HL-60 (cell line): ENCODE results near the gene C1orf21.

Source experiments
- DNase-seq, 2 experiments: peaks; one replicate each; pipeline ENCODE4 v3.0.0-alpha.2; 2010 to 2020; ENCODE audit warnings: low read depth in 1 of 2, low spot score in 1 of 2
- H3K27ac ChIP-seq: fragments of 250-450 bp; sonication (Bioruptor Pico); replicated peaks from 2 replicates; pipeline ENCODE4 v1.5.1; 2020; ENCODE audit warnings: mild to moderate bottlenecking, moderate library complexity
- H3K27me3 ChIP-seq: fragments of 250-450 bp; sonication (Bioruptor Pico); 2 replicates; pipeline ENCODE4 v1.5.1; 2021; ENCODE audit warnings: mild to moderate bottlenecking, moderate library complexity; ENCODE audit not compliant: insufficient read depth, poor library complexity, severe bottlenecking
- H3K4me3 ChIP-seq: replicated peaks from 2 replicates; pipeline ENCODE4 v1.5.1; 2011; ENCODE audit warnings: mild to moderate bottlenecking, control low read depth, low read length; ENCODE audit not compliant: insufficient read depth
- CTCF ChIP-seq: IDR thresholded peaks from one replicate; pipeline ENCODE4 v1.5.1; 2011; ENCODE audit warnings: low read length, control low read depth, inconsistent platforms; ENCODE audit not compliant: insufficient read depth
- GABPA ChIP-seq: IDR thresholded peaks from 2 replicates; pipeline ENCODE4 v1.6.1; 2012; ENCODE audit warnings: low read depth
- POLR2AphosphoS5 ChIP-seq: IDR thresholded peaks from 2 replicates; pipeline ENCODE4 v1.6.1; 2012; ENCODE audit warnings: low read depth
- REST ChIP-seq: IDR thresholded peaks from 2 replicates; pipeline ENCODE4 v1.6.1; 2012; ENCODE audit warnings: low read depth; ENCODE audit not compliant: insufficient replicate concordance
- SPI1 ChIP-seq: IDR thresholded peaks from 2 replicates; pipeline ENCODE4 v1.6.1; 2012; ENCODE audit warnings: low read depth, mild to moderate bottlenecking, borderline replicate concordance

C1orf21 gene

GRCh38 chr1:184379111-184379752, 7.6 kb upstream of the C1orf21 start:
- Histone ChIP-seq H3K27me3 (peaks cover 15% of the 10 kb centered on the region), H3K27ac (no peak overlapping the region), H3K4me3 (no peak overlapping the region)
- DNase-seq = no peak
- TF ChIP-seq GABPA (no peak), SPI1 (no peak), REST (no peak), POLR2AphosphoS5 (no peak)

- no peak for DNase-seq
- Histone ChIP-seq H3K27ac (no peak overlapping the region), H3K27me3 (peaks cover 20% of the 10 kb centered on the region), H3K4me3 (no peak overlapping the region)
- TF ChIP-seq GABPA = no peak
- TF ChIP-seq REST = no peak
- TF ChIP-seq POLR2AphosphoS5 = no peak
- TF ChIP-seq CTCF = no peak
- no peak for TF ChIP-seq SPI1
These were observed 6.4 kb upstream of the C1orf21 start for GRCh38 chr1:184380468-184380867.

- H3K27me3 ChIP-seq = peaks cover 44% of the 10 kb centered on the region
These were observed 3.0 kb upstream of the C1orf21 start for GRCh38 chr1:184383772-184384323.

More at GRCh38 chr1:184383772-184384323, 3.0 kb upstream of the C1orf21 start:
- no peak overlapping the region for H3K27ac ChIP-seq
- TF ChIP-seq SPI1 (no peak), CTCF (no peak), REST (no peak), POLR2AphosphoS5 (no peak), GABPA (no peak)
- H3K4me3 ChIP-seq = no peak overlapping the region
- DNase-seq = no peak
